HG02943 (cell line): ENCODE data around the gene KLHDC3.
"Not testable (repeated sequence)": the region's sequence is repeated elsewhere in the genome, so short reads cannot be mapped to it uniquely, and the experiment has no call there.

Experiments
- ATAC-seq: cut with Tn5 transposase; IDR thresholded peaks from one replicate; pipeline ENCODE4 v1.9.1; 2021; ENCODE audit warnings: mild to moderate bottlenecking, low read depth, moderate library complexity; ENCODE audit not compliant: unreplicated experiment

Gene KLHDC3

DNA sequence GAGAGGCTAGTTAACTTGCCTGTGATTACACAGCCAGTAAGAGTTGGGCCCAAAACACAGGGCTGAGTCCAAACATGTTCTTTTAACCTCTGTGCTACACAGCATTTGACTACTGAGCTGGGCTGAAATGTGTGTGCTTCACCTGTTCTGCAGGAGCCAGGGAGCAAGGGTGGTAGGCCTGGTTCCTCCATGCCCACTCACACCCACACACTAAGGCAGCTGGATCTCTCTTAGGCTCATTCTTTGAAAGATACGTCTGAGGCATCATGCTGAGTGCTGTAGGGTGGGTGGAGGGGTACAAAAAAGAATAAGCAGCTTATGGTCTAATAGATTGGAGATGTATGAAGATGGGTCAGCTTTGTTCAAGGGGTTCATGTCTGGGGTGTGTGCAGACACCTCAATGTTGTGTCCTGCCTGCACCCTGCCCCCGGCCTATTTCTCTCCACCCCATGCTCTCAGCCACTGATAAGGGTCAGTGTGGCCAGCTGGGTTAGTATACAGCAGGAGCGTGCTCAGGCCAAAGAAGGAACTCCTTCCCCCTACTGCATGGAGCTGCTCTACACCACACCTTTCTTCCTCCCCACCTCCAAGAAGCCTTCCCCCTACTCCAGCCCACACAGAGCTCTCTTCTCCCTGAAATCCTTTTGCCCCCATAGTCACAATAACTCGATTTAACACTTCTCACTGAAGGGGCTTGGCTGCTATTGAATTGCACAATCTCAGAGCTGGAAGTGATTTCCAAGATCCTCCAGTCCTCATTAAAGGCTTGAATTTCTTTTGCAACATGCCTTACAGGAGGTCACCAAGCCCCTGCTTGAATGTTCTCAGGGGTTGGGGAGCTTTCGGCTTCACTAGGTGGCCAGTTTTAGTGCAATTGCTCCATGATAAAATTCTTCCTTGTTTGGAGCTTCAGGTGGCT is 26.3 kb upstream of the KLHDC3 start:
- ATAC-seq: no peak

DNA sequence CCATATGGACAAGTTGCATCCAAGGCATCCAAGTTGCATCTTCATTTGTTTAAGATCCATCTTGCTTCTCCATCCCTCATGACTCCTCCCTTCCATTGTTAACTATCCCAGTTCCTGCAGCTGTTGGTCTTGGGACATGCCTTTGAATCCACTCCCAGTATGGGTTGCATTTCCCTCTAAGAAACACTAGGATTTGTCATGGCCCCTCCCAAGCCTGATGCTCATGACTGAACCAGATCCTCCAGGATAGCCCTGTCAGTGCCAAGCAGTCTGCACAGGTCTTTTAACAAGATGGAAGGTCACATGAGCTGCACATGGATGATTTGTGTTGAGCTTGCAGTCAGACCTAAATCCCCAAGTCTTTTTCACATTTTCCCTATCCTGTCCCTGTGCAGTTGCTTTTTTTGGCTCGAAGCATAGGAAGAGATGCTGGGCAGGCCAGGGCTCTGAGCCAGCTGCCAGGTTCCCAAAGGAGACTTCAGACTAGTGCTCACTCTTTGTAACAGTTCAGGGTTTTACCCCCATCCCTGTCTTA is 25.5 kb upstream of the KLHDC3 start:
- no peak for ATAC-seq

DNA sequence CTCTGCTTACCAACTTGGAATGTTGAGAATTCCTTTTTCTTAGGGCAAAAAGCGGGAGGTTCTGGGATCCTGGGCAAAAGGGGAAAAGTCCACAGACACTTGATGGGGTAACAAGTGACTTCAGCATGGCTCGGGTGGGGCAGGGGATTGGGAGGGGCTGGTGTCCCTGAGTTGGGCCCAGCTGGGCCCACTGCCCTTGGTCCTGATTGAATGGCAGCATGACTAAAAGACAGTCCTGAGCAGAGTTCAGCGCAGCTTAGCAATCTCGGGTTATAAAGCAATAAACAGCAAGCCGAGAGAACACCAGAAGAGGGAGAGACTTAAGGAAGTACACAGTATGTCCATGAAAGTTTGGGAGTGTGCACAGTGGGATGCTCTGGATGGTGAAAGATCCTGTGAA is 24.1 kb upstream of the KLHDC3 start:
- no peak for ATAC-seq

DNA sequence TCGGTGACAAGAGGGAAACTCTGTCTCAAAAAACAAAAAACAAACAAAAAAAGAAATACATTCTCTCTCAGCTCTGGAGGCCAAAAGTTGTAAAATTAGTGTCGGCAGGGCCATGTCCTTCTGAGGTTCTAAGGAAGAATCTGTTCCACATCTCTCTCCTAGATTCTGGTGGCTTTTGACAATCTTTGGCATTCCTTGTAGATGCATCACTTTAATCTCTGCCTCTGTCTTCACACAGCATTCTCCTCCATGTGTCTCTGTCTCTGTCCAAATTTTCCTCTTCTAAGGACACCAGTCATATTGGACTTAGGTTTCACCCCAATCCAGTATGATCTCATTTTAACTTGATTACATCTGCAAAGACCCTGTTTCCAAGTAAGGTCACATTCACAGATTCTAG is 20.6 kb upstream of the KLHDC3 start:
- ATAC-seq: no peak

DNA sequence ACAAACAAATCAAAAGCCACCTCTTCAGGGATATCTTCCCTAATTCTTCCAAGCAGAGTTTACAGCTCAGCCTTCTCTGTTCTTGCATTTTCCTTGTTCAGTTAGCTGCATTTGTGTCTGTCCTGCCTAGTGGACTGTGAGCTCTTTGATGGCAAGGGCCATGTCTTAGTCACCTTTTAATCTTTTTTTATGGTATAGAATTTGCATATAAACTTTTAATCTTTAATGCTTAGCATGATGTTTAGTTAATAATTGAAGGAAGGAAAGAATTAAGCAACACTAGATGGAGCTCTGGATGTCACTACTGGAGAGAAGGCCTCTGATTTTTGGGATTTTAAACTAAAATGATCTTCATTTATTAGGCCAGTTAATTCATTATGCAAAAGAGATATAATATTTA is 17.5 kb upstream of the KLHDC3 start:
- no peak for ATAC-seq

DNA sequence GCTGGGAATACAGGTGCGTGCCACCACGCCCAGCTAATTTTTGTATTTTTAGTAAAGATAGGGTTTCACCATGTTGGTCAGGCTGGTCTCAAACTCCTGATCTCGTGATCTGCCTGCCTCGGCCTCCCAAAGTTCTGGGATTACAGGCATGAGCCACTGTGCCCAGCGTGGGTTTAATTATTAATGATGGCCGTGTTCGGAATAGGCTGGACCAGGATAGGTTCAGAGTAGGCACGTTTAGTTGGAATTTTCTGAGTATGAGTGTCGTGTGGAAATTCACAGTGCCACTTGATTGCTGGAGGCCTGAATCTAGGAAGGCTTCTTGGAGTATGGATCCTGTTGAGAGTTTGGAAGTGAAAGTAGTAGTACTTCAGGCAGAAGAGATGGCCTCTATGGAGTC is 15.8 kb upstream of the KLHDC3 start:
- not testable (repeated sequence) for ATAC-seq

DNA sequence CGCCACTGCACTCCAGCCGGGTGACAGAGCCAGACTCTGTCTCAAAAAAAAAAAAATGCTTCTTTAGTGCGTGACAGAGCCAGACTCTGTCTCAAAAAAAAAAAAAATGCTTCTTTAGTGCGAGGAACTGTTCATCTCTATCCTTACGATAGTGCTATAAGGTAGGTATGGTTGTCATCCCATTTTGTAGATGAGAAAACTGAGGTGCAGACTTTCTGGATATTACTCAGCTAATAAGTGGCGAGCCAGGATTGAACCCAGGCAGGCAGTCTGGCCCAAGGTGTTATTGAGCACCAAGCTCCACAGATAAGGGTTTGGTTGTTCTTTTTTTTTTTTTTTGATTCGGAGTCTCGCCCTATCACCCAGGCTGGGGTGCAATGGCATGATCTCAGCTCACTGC is 12.2 kb upstream of the KLHDC3 start:
- ATAC-seq: no peak

DNA sequence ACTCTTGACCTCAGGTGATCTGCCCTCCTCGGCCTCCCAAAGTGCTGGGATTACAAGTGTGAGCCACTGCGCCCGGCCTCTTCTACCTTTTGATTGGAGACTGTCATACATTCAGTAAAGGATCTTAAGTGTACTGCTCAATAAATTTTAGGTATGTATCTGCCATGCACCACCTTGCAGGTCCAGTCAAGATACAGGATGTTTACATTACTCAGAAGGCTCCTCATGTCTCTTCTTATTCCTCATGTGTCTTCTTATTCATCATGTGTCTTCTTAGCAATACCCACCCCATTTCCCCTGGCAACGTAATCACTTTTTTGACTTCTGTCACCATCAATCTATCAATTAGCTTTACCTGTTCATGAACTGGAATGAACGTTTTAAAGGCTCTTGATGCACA is 8.2 kb upstream of the KLHDC3 start:
- ATAC-seq: no peak

DNA sequence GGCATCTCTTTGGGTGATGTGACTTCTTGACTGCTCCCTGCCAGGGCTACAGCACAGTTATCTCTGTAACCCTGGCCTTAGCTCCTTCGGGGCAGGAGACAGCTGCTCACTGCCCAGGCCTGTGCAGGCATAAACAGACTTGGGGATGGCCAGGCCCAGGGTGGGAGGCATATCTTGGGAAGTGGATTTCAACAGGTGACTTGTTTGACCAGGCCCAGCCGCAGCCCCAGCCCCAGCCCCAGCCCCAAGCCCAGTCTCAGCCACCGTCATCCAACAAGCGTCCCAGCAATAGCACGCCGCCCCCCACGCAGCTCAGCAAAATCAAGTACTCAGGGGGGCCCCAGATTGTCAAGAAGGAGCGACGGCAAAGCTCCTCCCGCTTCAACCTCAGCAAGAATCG is 7.8 kb upstream of the KLHDC3 start:
- ATAC-seq: no peak

DNA sequence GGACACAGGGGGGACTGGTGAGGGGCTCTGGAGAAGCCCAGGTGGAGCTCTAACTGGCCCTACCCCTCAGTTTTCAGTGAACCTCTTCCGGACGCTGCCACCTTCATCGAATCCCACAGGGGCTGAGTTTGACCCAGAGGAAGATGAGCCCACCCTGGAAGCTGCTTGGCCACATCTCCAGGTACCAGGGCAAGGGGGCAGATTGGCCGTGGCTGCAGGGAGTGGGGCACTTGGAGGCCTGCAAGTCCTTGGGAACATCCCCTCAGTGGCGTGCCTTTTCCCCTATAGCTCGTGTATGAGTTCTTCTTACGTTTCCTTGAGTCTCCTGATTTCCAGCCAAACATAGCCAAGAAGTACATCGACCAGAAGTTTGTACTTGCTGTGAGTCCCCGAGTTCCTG is 6.9 kb upstream of the KLHDC3 start:
- ATAC-seq: no peak

DNA sequence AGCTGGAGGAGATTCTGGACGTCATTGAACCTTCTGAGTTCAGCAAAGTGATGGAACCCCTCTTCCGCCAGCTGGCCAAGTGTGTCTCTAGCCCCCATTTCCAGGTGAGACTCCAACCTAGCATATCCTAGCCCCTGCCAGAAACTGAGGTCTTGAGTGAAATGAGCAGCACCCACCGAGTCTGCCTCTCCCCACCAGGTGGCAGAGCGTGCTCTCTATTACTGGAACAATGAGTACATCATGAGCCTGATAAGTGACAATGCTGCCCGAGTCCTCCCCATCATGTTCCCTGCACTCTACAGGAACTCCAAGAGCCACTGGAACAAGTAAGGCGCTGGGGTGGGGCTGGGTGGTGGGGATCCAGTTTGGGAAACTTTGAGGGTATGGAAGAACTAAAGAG is 4.9 kb upstream of the KLHDC3 start:
- no peak for ATAC-seq

DNA sequence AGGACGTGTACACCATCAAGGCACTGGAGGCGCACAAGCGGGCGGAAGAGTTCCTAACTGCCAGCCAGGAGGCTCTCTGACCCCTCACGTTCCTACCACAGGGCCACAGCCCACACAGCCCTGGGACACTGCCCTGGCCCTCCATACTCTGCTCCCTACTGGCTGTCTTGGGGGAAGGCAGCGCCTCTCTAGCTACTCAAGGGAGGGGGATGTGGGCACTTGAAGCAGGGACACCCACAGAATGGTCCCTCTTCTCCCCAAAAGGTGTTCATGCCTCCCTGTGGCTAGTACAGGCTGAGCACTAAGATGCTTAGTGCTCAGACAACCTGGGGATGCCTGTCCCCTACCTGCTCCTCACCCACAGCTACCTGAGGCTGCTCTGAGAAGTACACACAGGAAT is 2.8 kb upstream of the KLHDC3 start:
- no peak for ATAC-seq

DNA sequence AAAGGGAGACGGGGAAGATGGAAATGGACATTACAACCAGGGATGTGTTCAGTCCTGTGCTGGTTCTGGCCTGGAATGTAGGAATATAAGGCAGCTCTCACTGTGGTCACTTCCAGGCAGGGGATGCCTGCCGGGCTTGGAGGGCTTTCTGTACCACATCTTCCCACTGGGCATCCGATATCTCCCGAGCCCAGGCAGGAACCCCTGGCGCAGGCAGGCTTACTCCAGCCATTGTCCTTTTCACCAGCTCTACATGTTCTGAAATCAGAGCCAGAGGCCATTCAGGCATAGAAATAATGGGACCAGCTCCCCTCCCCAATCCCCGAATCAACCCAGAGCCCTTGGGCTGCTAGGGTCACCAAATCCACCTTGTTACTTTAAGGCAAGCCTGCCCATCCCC is 1.7 kb upstream of the KLHDC3 start:
- ATAC-seq: no peak

DNA sequence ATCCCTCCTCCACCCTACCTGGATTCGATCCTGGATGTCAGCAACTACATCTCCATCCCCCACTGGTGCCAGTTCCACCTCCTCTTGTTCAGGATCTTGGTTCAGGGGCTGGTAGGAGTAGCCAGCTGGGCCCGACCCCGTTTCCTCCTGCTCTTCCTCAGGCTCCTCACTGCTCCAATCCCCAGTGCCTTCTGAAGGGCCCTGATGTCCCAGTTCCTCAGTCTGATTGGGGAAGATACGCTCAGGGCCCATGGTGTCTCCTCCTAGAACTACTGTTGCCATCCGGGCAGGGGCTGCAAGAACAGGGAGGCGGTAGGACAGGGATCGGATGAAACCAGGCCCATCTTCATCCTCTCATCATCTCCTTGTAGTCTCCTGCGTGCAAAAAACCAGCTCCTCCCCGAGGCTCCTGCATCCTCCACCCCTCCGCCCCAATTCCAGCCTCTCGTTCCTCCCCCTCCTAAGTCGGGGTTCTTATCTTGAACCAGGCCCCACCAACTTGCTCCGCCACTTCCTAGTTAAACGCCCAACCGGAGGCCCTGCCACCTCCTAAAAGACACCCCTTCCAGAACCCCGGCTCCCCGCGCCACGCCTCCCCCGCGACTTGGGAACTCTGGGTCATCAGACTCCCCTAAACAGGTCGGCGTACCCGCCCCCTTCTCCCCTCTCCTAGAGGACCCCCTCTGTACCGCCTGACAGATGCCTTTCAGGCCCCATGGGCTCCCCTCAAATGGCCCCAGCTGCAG is 779 bp upstream of the KLHDC3 start:
- no peak for ATAC-seq

DNA sequence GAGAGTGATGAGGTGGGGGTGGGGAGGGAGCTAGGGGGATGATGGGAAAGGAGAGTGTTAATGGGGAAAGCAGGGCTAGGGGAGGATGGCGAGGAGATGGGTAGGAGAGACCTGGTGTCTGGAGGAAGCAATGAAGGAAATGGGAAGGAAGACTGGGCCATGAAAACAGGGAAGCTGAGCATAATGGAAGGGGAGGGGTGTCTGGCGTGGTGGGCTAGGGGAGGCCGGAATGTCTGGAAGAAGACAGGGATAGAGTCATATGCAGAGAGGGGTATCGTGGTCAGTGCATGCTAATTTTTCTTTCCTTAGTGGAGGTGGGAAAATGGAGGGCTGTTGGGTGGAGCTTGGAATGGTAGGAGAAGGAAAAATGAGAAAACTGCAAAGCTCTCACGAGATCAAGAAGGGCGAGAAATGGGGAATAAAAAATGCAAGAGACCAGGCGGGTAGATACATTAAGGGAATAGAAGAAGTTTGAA is 423 bp downstream of the KLHDC3 start:
- no peak for ATAC-seq

DNA sequence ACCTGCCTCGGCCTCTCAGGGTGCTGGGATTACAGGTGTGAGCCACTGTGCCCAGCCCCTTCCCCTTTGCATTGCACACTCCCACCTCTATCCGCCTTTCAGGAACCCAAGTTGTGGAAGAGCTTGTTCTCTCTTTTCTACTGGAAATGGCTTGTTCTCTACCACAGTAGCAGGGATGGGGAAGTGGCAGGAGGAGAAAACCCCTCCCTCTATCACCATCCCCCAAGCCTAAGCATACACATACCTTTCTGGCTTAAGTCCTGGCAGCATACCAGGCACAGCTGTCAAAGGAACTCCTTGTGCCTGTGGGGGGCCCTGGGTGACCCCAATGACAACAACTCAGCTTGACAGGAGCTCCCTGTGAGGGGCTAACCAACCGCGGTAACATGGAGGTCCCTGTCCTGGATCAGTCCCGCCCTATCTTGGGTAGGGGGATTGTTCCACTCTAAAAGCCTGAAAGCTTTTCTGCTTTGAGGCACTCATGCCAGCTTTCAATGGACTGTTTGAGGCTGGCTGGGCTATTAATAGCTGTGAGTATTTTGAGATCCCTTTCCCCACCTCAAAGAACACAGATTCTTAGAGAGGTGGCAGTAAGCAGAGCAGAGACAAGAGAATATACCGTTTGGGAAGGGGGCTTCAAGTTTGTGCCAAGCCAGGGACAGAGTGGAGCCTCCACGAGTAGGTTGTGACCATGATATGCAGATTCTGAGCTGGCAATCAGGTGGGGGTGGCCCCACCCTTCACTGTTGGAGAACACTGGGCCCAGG is 2.3 kb downstream of the KLHDC3 start:
- no peak for ATAC-seq

DNA sequence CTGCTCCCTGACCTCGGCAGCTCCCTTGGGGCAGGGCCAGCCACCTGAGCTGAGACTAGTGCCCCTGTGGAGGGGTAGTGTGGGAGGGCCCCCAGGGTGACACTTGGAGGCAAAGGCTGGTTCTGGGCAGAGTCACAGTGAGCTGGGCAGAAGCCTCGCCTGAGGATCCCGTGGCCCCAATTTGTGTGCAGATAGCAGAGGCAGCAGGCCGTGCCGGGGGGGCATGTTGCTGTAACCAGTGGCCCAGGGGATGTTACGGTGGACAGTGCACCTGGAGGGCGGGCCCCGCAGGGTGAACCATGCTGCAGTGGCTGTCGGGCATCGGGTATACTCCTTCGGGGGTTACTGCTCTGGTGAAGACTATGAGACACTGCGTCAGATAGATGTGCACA is 2.9 kb downstream of the KLHDC3 start:
- ATAC-seq: no peak

DNA sequence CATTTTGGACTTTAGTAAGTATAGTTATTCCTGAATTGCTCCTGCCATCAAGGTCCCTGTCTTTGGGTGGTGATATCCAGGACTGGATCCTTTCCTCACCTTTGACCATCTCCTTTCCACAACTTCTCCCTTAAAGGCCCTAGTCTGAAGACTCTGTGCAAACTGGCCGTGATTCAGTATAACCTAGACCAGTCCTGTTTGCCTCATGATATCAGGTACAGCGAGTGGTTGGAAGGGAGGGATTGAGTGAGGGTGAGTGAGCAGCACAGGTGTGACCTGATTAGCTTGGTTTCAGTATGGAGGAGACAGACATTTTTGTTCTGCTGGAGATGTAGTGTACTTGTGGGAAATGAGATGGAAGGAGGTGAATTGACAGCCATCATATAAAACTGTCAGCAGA is 5.1 kb downstream of the KLHDC3 start:
- ATAC-seq: no peak

DNA sequence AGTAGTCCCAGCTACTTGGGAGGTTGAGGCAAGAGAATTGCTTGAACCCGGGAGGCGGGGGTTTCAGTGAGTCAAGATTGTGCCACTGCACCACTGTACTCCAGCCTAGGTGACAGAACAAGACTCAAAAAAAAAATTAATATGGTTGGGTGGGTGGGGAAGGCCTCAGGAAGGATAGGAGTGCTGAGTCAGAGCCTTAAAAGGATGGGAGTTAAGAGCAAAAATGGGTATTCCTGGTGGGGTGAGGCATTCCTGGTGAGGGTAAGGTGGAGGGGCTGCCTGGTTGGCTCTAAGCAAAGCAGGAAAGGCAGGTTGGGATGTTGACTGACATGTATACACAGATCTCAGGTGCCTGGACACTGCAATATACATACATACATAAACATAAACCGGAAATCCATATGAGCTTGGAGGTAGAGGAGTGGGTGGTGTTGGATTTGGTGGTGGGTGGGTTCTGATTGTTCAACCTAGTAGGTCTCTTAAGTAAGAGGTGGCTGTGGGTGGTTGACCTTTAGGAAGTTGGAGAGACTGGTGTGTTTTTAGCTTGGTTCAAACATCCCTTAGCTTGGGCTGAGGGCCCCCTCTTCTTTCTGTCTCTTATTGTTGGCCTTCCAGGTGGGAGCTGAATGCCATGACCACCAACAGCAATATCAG is 6.1 kb downstream of the KLHDC3 start:
- ATAC-seq: no peak

DNA sequence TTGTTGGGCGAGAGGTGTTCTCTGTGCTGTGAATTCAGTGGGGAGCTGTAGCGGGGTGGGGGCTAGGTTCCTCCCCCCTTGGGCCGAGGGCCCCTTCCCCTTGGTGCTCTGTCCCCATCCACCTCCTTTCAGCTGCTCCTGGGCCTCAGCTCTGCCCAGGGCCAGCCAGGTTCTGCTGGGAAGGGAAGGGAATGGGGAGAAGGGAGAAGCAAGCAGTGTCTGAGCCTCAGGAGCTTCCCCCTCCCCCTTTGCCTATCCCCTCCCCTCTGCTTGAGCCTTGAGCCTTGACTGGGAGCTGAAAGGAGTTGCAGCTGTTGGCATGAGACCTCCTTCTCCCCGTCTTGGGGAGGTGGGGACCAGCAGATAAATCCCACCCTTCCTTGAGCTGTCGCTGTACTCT is 6.8 kb downstream of the KLHDC3 start:
- no peak for ATAC-seq
